Osteoblast (primary cell): ENCODE measurements around the gene GRIK3. TPM values are rescaled to one million over a fixed set of nuclear protein-coding genes. Genes with fewer than 3 reads are reported as not detected.

Source experiments
- DNase-seq: peaks from one replicate; pipeline ENCODE4 v3.0.0; 2011; ENCODE audit warnings: low spot score, mixed read lengths; ENCODE audit not compliant: insufficient read length; ENCODE audit errors: missing footprints
- H2AFZ ChIP-seq: 2 replicates; pipeline ENCODE4 v1.6.0; 2011; ENCODE audit warnings: mild to moderate bottlenecking, low read length
- H3K27ac ChIP-seq: 2 replicates; pipeline ENCODE4 v1.5.1; 2011; ENCODE audit warnings: mild to moderate bottlenecking, low read depth, low read length, moderate library complexity
- H3K27me3 ChIP-seq: 2 replicates; pipeline ENCODE4 v1.6.0; 2012; ENCODE audit warnings: mild to moderate bottlenecking, control low read depth, inconsistent platforms, low read length, moderate library complexity; ENCODE audit not compliant: insufficient read depth
- H3K36me3 ChIP-seq: 2 replicates; pipeline ENCODE4 v1.5.1; 2011; ENCODE audit warnings: mild to moderate bottlenecking, low read length, control low read depth, moderate library complexity; ENCODE audit not compliant: insufficient read depth
- H3K4me1 ChIP-seq: 2 replicates; pipeline ENCODE4 v1.5.1; 2011; ENCODE audit warnings: mild to moderate bottlenecking, low read length, control low read depth, moderate library complexity; ENCODE audit not compliant: insufficient read depth
- H3K4me2 ChIP-seq: 2 replicates; pipeline ENCODE4 v1.6.0; 2011; ENCODE audit warnings: mild to moderate bottlenecking, low read length; ENCODE audit not compliant: insufficient read depth
- H3K4me3 ChIP-seq: fragments of 200-600 bp; sonication (generic); 3 replicates; pipeline ENCODE4 v1.5.1; 2012; ENCODE audit warnings: mild to moderate bottlenecking, low read length, inconsistent platforms; ENCODE audit not compliant: insufficient read depth
- H3K79me2 ChIP-seq: 2 replicates; pipeline ENCODE4 v1.6.0; 2012; ENCODE audit warnings: mild to moderate bottlenecking, low read length, control low read depth, inconsistent platforms; ENCODE audit not compliant: insufficient read depth
- H3K9me3 ChIP-seq: 2 replicates; pipeline ENCODE4 v1.5.1; 2011; ENCODE audit warnings: low read depth, low read length, control low read depth
- H4K20me1 ChIP-seq: 2 replicates; pipeline ENCODE4 v1.6.0; 2012; ENCODE audit warnings: mild to moderate bottlenecking, low read length, control low read depth; ENCODE audit not compliant: insufficient read depth
- total RNA-seq: library from RNA; depleted of rRNA; stranded (reverse); fragments of >200 nt; gene quantifications from 2 replicates; pipeline ENCODE4 v1.2.3, GENCODE V29; 2012
- TF ChIP-seq, protein P1 (sequence below): IDR thresholded peaks from 2 replicates; pipeline ENCODE4 v1.5.1; 2011; ENCODE audit warnings: mild to moderate bottlenecking, low read depth, low read length, moderate library complexity; ENCODE audit errors: extremely low read depth

GRIK3 gene
- total RNA-seq, 1 donor: not detected

DNA sequence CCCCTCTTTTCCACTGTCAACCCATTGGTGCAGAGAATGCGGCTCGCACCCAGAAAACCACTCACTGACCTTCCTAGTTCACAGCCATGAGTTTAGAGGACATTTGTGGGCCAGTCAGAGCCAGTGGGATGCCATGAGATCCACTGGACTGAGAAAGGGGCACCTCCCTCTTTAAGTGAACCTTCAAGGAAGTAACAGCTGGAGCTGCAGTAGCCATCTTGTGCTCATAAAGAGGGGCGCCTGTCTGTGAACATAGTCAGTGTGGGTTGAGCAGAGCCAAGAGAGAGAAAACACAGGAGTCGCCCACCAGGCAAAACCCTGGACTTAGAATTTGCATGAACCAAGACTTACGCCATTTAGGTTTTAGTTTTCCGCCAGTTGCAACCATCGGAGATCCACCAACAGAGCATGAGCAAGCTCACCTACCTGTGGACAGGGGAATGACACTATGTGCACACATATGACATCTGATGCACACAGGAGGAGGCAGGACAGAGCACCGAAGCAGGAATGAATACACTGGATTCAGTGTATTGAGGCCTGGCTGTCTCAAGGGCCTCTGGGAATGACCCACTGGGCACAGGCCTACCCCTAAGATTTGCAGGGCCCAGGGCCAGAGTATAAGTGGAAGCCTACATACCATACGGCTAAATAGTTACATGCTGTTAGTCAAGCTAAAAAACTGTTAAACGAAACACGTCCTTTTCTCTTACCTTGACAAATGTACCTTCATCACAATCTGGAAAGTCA, 151.6 kb downstream of the GRIK3 start:
- TF ChIP-seq, protein P1, sequence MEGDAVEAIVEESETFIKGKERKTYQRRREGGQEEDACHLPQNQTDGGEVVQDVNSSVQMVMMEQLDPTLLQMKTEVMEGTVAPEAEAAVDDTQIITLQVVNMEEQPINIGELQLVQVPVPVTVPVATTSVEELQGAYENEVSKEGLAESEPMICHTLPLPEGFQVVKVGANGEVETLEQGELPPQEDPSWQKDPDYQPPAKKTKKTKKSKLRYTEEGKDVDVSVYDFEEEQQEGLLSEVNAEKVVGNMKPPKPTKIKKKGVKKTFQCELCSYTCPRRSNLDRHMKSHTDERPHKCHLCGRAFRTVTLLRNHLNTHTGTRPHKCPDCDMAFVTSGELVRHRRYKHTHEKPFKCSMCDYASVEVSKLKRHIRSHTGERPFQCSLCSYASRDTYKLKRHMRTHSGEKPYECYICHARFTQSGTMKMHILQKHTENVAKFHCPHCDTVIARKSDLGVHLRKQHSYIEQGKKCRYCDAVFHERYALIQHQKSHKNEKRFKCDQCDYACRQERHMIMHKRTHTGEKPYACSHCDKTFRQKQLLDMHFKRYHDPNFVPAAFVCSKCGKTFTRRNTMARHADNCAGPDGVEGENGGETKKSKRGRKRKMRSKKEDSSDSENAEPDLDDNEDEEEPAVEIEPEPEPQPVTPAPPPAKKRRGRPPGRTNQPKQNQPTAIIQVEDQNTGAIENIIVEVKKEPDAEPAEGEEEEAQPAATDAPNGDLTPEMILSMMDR: no peak
- Histone ChIP-seq H3K4me2 (no peak overlapping the region), H3K79me2 (no peaks in the 10 kb centered on the region), H2AFZ (no peak overlapping the region), H3K4me3 (no peak overlapping the region), H3K36me3 (no peaks in the 10 kb centered on the region), H3K27me3 (no peaks in the 10 kb centered on the region), H3K4me1 (no peaks in the 10 kb centered on the region), H4K20me1 (no peaks in the 10 kb centered on the region), H3K27ac (no peak overlapping the region), H3K9me3 (no peaks in the 10 kb centered on the region)
- no peak for DNase-seq

DNA sequence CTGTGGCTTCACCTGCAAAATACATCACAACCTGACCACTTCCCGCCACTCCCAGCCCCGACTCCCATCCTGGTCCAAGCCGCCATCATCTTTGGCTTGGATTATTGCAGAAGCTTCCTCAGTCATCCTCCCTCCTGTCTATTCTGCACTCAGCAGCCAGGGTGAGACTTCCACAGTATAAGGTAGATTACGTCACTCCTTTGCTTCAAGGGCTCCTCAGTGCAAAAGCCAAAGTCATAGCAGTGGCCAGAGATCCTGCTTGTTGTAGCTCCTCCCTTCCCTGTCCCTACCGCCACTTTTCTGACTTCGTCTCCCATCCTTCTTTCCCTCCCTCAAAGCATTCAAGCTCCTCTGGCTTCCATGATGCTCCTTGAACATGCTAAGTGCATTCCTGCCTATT, 152.8 kb downstream of the GRIK3 start:
- DNase-seq: no peak
- Histone ChIP-seq H3K4me2 (no peak overlapping the region), H4K20me1 (no peaks in the 10 kb centered on the region), H3K27me3 (no peaks in the 10 kb centered on the region), H3K4me3 (no peak overlapping the region), H3K27ac (no peak overlapping the region), H2AFZ (no peak overlapping the region), H3K9me3 (no peaks in the 10 kb centered on the region), H3K79me2 (no peaks in the 10 kb centered on the region), H3K36me3 (no peaks in the 10 kb centered on the region), H3K4me1 (no peaks in the 10 kb centered on the region)
- TF ChIP-seq, protein P1: no peak

DNA sequence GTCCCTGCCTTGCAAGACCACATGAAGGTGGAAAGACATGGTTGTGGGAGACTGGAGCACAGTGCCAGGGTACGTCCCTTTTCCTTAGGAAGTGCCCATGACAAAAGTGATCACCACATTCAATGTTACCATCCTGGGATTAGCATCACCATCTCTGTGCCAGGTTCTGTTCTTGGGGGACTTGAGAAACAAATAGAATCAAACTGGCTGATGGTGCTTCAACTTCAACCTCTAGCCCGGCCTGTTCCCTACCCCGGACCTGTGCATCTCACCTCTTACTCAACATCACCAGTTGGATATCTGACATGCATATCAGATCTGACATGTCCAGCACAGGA, 153.3 kb downstream of the GRIK3 start:
- TF ChIP-seq, protein P1: no peak
- Histone ChIP-seq H3K9me3 (no peaks in the 10 kb centered on the region), H3K4me3 (no peak overlapping the region), H4K20me1 (no peaks in the 10 kb centered on the region), H3K4me1 (no peaks in the 10 kb centered on the region), H3K79me2 (no peaks in the 10 kb centered on the region), H2AFZ (no peak overlapping the region), H3K27me3 (no peaks in the 10 kb centered on the region), H3K27ac (no peak overlapping the region), H3K4me2 (no peak overlapping the region), H3K36me3 (no peaks in the 10 kb centered on the region)
- no peak for DNase-seq

DNA sequence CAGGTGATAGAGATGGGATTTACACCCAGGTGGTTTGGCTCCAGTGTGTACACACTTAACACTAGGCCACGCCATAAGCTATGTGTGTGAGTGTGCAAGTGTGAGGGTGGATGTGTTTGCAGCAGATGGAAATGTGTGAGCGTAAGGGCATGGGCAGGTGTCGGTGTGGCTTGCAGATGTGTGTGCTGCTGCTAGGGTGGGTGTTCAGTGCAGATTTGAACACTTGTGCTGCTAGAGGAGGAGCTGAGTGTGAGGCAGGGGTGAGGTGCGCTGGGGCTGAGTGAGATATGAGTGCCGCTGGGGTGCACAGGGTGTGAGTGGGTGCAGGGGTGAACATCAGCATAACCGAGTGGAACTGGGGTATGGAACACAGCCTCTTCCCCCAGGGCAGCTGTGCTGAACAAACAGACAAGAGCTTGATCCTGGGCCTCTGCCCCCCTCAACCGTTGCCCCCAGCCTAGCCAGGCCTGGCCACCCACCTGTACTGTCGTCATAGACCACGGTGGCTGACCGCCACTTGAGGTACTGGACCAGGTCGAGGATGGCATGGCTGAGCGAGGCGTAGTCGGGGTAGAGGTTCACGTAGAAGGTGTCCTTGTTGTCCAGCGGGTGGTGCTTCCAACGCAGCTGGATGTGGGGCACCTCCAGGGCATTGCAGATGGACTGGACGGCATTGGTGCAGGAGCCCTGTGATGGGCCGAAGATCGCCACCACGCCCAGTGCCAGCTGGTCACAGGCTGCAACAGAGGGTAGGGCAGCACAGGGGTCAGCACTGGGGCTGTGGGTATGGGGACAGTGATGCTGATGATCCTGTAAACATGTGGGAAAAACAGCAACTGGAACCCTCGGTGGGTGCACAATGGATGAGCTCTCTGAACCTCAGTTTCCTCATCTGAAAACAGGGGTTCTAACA, 153.9 kb downstream of the GRIK3 start:
- no peak for DNase-seq

More for the DNA sequence above, 153.9 kb downstream of the GRIK3 start:
- Histone ChIP-seq H3K79me2 (no peaks in the 10 kb centered on the region), H3K9me3 (no peaks in the 10 kb centered on the region), H3K27ac (no peak overlapping the region), H3K4me3 (no peak overlapping the region), H3K27me3 (no peaks in the 10 kb centered on the region), H2AFZ (no peak overlapping the region), H4K20me1 (no peaks in the 10 kb centered on the region), H3K36me3 (no peaks in the 10 kb centered on the region), H3K4me2 (no peak overlapping the region), H3K4me1 (no peaks in the 10 kb centered on the region)
- TF ChIP-seq, protein P1: no peak
